ENCODE results near the gene COL8A1. TPM values are rescaled to one million over a fixed set of nuclear protein-coding genes. Genes with fewer than 3 reads are reported as not detected.
A peak's percentile ranks its signal among the peaks of the same experiment; 100 is the strongest.

Gene COL8A1
- total RNA-seq, 1 experiment from 2014 or later: 24.4 TPM

- DNase-seq (ENCODE audit: low spot score): no peak
Observed at GRCh38 chr3:99670556-99670950, 32.2 kb downstream of the COL8A1 start.

GRCh38 chr3:99674086-99674789 is 35.8 kb downstream of the COL8A1 start:
- DNase-seq (ENCODE audit: low spot score): peak; percentile 13

- no peak for DNase-seq (ENCODE audit: low spot score)
Observed at GRCh38 chr3:99678023-99678422, 39.6 kb downstream of the COL8A1 start.

- DNase-seq (ENCODE audit: low spot score): no peak
Observed at GRCh38 chr3:99678896-99679295, 40.5 kb downstream of the COL8A1 start.

GRCh38 chr3:99681512-99681911 is 43.1 kb downstream of the COL8A1 start:
- no peak for DNase-seq (ENCODE audit: low spot score)

- DNase-seq (ENCODE audit: low spot score): no peak
Observed at GRCh38 chr3:99681976-99682375, 43.6 kb downstream of the COL8A1 start.

GRCh38 chr3:99683465-99683864 is 45.1 kb downstream of the COL8A1 start:
- DNase-seq (ENCODE audit: low spot score): no peak

GRCh38 chr3:99683876-99684275 is 45.5 kb downstream of the COL8A1 start:
- no peak for DNase-seq (ENCODE audit: low spot score)

- DNase-seq (ENCODE audit: low spot score): no peak
Observed at GRCh38 chr3:99684644-99685043, 46.2 kb downstream of the COL8A1 start.

- DNase-seq (ENCODE audit: low spot score): no peak
Observed at GRCh38 chr3:99686469-99686868, 48.1 kb downstream of the COL8A1 start.

- peak; percentile 74 for DNase-seq (ENCODE audit: low spot score)
Observed at GRCh38 chr3:99686955-99687612, 48.7 kb downstream of the COL8A1 start.

- DNase-seq (ENCODE audit: low spot score): no peak
Observed at GRCh38 chr3:99690761-99691369, 52.5 kb downstream of the COL8A1 start.

- DNase-seq (ENCODE audit: low spot score): no peak
Observed at GRCh38 chr3:99693636-99694035, 55.2 kb downstream of the COL8A1 start.

GRCh38 chr3:99696497-99696896 is 58.1 kb downstream of the COL8A1 start:
- no peak for DNase-seq (ENCODE audit: low spot score)

GRCh38 chr3:99697250-99697649 is 58.9 kb downstream of the COL8A1 start:
- no peak for DNase-seq (ENCODE audit: low spot score)

GRCh38 chr3:99698932-99699331 is 60.5 kb downstream of the COL8A1 start:
- DNase-seq (ENCODE audit: low spot score): no peak

- peak; percentile 62 for DNase-seq (ENCODE audit: low spot score)
Observed at GRCh38 chr3:99699841-99700240, 61.4 kb downstream of the COL8A1 start.

GRCh38 chr3:99700631-99701268 is 62.4 kb downstream of the COL8A1 start:
- DNase-seq (ENCODE audit: low spot score): no peak

GRCh38 chr3:99702953-99703943 is 64.9 kb downstream of the COL8A1 start:
- no peak for DNase-seq (ENCODE audit: low spot score)

GRCh38 chr3:99704417-99704816 is 66.0 kb downstream of the COL8A1 start:
- DNase-seq (ENCODE audit: low spot score): no peak

- no peak for DNase-seq (ENCODE audit: low spot score)
Observed at GRCh38 chr3:99706410-99706809, 68.0 kb downstream of the COL8A1 start.
